Cerebellar cortex (tissue), 1 donor: Measurements from ENCODE around the gene CGB8.
"Not testable (repeated sequence)": the region's sequence is repeated elsewhere in the genome, so short reads cannot be mapped to it uniquely, and the experiment has no call there.

Experiments
- DNase-seq: peaks from one replicate; pipeline ENCODE4 v3.0.0-alpha.2; 2015; ENCODE audit warnings: low spot score

Gene CGB8

DNA sequence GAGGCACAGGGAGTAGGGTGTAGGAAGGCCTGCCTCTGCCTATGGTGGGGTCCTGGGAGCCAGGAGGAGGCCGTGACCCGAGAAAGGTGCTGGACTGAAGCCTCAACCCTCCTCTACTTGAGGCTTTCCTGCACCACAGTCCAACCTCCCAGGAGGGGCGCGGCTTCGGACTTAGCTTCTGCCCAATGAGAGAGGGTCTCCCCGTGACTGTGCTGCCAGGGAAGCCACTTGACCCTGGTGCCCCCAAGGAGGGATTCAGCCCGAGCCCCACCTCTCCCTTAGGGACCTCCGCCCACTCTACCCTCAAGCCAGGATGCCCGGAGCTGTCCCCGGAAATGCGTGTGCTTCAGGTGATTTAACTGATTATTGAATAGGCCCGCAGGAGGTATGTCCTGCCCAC is at the start of gene CGB8:
Gene CGB8 (minus strand): TSS at position 101 of the 400 bp plus-strand sequence. CDS start 372 bp downstream, outside the sequence.
- DNase-seq: not testable (repeated sequence)

DNA sequence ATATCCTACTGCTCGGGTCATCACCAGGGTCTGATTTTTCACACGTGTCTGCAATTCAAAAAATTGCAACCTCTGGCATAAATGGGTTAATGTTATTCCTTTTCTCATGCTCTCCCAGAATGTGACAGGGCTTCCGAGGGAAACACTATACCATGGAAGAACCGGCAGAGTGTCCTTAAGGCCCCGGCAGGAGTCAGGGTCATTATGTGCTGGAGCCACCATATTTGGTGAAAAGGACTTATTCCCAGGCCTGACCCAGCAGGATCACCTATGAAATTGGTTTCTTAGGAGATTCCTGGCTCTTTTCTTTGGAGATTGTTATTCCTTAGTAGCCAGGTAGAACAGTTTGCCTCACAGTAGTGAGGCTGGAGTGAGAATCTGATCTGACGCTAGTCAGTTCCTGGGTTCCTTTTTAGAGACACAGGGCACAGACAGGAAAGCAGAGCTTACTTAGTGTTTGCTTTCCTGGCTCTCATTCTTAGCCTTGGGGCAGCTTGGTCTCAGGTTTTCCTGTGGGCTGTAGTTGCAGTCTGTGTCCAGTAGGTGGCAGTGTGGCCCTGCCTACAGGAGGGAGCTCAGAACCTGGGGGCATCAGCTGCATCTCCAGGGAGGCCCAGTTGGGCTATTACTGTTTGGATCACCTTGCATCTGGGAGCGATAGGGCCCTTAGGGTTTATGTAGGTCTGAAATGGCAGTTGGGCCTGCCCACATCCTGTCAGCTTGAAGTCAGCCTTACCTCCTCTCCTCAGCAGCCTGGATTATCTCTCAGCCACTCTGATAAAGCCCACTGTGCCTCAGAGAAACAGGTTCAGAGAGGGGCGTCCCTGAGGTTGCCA is 48.8 kb upstream of the CGB8 start:
- DNase-seq: peak; percentile 85

DNA sequence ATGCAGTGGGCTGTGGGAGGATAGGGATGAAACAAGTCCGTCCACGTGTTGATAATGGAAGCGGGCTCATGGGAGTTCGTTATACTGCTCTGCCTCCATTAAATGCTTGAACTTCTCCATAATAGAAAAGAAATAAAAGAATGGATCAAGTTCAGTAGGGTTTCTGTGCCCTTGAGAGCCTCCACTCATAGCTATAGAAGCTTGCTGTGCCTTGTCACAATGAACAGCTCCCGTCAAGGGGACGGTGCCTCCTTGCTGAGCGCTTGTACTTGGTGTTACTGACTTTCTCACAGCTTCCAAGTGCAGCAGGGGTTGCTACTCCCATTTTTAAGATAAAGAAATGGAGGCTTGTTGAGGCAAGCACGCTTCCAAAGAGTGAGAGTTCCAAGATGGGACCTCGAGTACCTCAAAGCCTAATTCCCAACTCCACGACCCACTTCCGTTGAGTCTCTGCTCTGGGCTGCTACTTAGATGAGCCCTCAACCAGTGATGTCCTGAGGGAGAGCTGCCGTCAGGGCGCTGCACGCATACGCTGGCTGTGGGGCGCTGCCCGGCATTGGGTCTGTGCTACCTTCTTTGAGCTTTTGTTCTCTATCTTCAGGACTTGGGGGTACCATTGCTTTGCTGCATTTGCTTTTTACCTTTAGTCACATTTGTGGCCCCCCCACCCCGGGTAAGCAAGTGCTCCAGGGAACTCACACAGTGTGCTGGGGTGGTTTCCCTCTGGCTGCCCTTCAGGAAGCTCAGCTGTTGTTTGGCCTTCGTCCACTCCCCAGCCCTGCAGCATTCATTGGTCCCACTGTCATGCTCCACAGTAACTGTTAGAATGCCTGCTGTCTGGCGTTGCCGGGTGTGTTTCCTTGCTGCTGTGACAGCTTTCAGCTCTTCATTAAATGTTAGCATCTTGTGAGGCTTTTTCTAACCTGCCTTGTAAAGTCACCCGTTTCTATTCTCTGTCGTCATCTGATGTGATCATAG is 45.9 kb upstream of the CGB8 start:
- peak; percentile 67 for DNase-seq

DNA sequence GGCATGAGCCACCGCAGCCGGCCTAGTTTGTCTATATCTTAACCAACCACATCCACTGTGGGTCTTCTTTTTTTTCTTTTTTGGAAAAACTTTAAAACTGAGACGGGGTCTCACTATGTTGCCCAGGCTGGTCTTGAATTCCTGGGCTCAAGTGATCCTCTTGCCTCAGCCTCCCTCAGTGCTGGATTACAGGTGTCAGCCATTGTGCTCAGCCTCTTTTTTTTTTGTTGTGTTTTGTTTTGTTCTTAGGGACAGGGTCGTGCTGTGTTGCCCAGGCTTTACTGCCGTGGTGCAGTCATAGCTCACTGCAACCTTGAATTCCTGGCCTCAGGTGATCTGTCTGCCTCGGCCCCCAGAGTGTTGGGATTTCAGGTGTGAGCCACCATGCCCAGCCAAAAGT is 43.8 kb upstream of the CGB8 start:
- no peak for DNase-seq

DNA sequence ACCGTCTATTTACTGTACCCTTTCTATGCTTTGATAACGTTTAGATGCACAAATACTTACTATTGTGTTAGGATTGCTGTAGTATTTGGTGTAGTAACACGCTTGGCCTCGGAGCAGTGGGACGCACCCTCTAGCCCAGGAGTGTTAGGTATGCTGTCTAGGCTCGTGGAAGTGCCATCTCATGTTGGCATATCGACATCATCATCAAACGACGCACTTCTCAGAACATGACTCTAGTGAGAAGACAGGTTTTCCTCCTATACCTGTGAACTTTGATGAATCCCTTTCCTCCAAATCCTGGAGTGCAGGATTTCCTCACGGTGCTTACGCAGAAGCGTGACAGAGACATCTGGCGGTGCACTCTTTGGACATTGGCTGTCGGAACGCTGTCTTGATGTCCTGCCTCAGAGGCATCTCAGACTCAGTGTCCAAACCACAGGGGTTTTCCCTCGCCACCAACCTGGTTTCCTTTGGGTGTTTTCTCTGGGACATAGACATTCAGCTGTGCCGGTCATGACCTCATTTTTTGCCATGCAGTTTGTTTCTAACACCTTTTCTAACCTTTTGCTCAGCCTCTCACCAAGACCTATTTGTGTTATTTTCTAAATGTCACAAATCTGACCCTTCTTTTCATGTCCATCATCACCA is 42.6 kb upstream of the CGB8 start:
- no peak for DNase-seq

DNA sequence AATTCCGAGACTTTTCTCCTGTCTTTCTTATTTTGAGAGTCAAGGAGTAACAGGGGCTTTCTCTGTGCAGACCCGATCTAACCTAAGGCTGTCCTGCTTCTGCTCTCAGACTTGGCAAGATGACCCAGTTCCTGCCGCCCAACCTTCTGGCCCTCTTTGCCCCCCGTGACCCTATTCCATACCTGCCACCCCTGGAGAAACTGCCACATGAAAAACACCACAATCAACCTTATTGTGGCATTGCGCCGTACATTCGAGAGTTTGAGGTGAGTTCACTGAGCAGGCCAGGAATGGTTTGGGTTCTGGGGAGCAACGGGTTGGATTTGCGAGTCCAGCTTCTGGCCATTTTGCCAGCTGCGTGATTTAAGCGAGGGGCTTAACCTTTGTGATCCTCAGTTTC is 37.4 kb upstream of the CGB8 start:
- DNase-seq: no peak

DNA sequence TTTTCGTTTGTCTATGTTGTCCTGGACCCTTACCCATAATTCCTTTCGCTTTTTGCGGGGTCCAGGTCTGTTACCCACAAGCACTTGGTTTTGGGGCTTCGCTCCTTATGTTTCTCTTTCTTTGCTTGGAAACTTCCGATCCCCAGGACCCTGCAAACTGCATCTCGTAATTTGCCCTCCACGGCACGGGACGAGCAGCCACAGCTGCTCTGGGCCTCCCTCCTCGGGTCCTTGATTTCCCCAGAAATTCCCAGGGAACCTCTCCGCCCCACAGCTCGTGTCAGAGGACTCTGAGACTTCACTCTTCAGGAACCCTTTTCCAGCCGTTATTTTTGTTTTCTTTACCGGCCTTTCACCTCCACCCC is 36.9 kb upstream of the CGB8 start:
- no peak for DNase-seq

DNA sequence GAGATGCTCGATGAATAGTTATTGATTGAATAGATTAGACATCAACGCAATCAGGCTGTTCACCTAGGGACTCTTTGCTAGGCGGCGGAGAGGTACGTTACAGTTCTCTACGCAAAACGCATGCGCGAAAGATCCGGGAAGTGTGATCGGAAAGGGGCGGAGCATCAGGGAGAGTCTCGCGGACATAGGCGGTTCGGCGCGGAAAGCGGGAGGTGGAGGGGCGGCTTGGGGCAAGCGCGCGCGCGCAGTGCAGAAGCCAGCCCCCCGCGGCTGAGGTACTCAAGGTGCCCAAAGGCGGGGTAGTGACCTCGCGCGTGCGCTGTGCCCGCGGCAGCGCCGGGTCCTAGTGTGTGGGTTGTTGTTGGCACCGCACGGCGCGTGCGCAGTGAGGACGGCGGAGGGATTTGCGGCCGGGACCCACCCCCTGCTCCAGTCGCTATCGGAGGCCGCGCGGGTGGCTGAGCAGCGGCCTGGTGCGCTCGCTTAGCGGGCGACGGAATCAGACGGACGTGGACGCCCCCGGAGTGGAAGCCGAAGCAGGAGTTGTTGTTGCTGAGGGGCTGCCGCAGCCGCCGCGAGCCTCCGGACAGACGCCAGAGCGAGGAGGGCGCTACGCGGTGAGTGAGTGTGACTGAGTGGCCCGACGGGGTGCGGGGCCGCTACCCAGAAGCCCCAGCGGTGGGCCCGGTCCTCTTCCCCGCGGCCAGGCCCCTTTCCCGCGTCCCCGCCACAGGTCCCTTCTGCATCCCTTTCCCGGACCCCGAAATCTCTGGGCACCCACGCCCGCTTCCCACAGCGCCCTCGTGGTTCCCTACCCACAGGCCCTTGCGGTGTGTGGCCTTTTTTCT is 36.3 kb upstream of the CGB8 start, which contains the start of gene SNRNP70:
Gene SNRNP70 (plus strand): TSS at position 432 of the 848 bp plus-strand sequence. CDS start 964 bp downstream, outside the sequence.
- peak; percentile 99 for DNase-seq

DNA sequence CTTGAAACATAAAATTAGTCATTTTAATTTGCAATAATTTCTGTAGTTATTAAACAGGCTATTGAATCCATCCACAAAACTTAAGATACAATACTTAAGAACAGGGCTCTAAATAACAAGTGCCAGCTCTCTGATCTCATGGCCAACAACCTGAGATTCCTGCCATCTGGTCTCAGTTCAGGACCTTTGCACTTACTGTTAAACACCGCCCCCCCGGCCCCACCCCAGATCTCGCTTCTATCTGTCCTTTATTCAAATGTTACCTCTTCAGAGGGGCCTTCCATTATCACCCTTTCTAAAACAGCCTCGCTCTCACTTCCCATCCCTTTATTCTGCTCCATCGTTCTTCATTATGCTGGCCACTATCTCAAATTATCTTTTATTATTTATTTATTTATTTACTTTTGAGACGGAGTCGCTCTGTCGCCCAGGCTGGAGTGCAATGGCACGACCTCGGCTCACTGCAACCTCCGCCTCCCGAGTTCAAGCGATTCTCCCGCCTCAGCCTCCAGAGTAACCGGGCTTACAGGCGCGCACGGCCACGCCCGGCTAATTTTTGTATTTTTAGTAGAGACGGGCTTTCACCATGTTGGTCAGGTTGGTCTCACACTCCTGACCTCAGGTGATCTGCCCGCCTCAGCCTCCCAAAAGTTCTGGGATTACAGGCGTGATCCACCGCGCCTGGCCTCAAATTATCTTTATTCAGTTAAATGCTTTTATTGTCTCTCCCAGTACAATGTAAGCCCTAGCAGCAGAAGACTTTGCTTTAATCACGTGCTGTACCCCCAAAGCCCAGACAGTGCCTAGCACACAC is 35.5 kb upstream of the CGB8 start:
- no peak for DNase-seq

DNA sequence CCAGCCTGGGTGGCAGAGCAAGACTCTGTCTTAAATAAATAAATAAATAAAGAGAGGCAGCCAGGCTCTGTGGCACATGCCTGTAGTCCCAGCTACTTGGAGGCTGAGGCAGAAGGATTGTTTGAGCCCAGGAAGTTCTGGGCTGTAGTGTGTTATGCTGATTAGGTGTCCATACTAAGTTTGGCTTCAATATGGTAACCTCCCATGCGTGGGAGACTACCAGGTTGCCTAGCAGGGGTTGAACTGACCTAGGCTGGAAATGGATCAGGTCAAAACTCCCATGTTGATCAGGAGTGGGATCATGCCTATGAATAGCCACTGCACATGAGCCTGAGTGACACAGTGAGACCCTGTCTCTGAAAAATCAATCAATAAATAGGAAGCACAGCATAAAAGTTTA is 32.4 kb upstream of the CGB8 start:
- no peak for DNase-seq

DNA sequence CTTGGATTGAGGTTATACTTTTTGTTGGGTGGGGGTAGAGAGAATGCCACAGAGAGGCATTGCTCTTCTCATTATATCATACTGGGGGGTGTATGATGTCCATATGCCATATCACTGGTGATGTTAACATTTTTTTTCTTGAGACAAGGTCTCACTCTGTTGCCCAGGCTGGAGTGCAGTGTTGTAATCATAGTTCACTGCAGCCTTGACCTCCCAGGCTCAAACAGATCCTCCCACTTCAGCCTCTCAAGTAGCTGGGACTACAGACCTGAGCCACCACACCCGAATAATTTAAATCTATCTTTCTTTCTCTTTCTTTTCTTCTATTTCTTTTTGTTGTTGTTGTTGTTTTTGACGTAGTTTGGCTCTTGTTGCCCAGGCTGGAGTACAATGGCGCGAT is 31.5 kb upstream of the CGB8 start:
- DNase-seq: no peak

DNA sequence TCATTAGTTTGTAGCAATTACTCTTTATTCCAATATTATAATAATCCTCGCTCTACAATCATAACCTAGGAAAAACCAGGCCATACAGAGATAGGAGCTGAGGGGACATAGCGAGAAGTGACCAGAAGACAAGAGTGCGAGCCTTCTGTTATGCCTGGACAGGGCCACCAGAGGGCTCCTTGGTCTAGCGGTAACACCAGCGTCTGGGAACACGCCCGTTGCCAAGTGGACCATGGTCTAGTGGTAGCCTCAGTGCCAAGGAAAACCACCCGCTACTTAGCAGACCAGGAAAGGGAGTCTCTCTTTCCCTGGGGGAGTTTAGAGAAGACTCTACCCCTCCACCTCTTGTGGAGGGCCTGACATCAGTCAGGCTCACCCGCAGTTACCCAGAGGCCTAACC is 26.0 kb upstream of the CGB8 start:
- DNase-seq: peak; percentile 80

DNA sequence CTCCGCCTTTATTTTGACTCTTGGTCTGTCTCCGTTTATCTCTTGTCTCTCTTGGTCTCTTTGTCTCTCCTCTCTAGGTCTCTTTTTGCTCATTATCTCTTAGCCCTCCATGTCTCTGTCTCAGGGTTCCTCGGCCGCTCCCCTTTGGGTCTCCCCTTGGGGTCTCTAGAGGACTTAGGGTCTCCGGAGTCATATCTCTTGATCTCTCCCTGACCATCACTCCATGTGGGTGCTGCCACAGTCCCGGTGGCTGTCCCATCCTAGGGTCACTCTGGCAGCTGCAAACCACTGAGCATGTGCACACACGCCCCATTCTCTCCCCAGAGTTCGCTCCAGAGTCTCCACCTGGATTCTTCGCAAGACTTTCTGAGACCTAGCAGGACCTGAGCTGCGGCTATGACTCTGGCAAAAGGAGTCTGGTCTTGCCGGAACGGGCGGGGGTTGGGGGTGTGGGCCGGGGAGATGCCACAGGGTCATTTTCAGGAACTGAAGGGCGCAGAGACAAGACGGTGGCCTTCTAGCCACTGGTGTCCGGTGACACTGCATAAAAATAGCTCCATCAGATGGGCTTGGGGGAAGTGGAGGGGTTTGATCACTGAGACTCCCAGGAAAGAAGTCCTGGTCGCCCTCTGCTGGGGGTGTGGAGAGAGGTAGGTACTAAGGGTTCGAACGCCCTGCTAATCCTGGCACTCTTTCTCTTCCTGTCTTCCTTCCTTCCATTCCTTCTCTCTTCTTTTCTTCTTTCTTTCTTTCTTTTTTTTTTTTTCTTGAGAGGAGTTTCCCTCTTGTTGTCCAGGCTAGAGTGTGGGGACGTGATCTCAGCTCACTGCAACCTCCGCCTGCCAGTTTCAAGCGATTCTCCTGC is 24.8 kb upstream of the CGB8 start:
- DNase-seq: peak; percentile 48

DNA sequence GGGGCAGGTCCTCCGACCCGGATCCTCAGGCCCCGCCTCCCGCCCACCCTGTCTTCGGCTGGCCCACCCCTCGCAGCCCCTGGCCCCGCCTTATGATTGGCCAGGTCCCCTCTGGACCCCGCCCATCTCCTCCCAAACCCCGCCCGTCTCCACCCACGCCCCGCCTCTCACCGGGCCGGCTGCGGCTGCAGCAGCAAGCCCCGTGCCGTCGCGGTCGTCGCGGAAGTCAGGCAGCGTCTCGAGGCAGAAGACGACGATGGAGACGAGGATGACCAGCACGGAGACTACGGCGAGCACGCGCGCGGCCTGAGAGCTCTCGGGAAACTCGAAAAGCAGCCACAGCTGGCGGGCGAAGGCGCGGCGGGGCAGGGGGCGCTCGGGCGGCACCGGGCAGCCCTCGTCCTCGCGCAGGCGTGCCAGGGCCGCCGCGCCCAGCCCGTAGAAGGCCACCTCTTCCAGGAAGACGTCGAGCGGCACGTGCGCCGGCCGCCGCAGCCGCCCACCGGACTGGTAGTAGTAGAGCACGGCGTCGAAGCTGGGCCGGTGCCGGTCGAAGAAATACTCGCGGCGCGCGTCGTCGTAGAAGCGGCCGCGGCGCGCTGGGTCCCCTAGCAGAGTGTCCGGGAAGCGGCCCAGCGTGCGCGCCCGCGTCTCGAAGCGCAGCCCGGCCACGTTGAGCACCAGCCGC is 23.1 kb upstream of the CGB8 start:
- no peak for DNase-seq

DNA sequence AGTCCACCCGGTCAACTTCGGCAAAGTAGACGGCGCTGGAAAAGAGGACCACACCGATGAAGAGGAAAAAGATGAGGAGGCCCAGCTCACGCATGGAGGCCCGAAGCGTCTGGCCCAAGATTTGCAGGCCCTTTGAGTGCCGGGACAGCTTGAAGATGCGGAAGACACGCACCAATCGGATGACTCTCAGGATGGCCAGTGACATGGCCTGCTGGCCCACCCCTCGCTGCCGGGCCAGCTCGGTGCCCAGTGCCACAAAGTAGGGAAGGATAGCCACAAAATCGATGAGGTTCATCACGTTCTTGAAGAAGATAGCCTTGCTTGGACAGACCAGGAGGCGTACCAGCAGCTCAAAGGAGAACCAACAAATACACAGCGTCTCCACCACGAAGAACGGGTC is 21.5 kb upstream of the CGB8 start:
- no peak for DNase-seq

DNA sequence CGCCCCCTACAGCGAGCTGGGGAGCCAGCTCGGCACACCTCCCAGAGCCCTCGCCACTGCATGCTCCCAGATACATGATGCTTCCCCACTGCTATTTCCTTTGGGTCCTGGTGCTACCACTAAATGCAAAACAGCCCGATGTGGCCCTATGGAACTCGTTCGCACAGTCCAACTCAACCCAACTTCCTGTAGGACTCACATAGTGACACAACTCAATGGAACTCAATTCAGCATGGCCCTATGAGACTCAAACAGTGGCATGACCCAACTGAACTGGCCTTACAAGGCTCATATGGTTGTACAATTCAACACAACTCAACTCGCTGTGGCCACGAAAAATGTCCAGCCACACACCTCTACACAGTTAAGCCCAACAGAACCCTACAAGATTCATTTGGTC is 20.1 kb upstream of the CGB8 start:
- no peak for DNase-seq

DNA sequence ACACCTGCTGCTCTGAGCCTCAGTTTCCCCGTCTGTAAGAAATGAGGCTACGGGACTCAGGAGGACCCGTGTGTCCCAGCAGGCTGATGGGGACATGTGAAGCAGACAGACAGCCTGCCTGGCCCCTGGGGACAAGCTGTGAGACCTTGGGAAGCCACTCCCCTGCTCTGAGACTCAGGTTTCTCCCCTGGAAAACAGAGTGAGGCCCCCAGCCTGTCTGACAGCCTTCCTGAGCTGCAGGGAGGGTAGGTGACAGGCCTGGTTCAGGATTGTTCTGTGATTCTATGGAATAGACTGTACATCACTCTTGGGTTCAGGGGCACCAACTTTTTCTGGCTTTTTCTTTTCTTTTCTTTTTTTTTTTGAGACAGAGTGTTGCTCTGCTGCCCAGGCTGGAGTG is 18.6 kb upstream of the CGB8 start:
- no peak for DNase-seq

DNA sequence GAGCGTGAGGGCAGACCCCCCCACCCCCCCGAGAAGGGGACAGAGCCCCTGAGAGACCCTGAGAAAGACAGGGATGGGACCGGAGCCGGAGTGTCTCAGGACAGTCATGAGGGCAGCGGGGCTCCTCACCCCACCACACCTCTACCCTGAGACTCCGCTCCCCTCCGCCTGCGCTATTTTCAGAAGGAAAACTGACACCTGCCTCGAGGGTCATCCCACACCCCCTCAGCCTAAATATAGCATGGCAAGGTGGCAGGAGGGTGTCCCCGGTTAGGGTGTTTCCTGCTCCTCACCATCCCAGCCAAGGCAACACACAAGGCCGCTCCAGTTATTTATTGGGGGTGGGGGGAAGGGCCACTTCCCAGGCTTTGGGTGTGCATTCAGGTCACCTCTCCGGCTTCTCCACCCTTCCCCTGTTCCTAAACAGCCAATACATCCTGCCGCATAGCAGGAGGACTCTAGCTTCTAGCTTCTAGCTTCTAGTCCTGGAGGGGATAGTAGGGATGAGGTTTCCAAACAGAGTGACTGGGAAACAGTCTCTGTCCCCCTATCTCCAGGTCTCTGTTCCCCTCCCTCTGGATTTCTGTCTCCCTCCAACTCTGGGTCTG is 17.1 kb upstream of the CGB8 start:
- peak; percentile 58 for DNase-seq
